ENCODE measurements around the gene SLC7A1.

Gene SLC7A1

DNA sequence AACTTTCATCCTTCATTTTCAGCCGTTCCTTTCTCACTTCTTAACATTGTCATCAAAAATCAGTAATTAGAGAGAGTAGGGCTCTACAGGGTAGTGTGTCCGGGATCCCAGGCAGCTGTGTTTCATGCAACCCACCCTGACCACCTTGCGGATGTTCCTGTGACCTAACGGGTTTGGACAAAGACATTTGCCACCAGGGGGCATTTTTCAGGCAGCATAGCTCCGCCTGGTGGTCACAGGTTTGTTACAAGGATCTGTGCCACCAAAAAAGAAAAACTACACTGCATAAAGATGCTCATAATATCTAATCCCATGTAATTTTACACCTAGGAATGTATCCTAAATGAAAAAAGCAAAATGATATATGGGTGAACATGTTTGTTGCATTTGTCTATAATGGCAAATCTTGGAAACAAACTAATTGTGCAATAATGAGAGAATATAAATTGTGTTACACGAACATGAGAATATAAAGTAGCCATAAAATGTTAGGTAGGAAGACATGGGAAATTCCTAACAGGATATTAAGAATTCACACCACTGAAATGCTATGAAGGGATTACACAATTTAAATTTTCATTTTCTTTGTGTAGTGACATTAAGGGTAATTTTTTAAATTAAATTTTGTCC is 123.0 kb downstream of the SLC7A1 start:
- Histone ChIP-seq H3K9me3 (ENCODE audit: control insufficient read depth, low read length) (no peaks in the 10 kb centered on the region), H3K4me1 (ENCODE audit: control insufficient read depth, insufficient read depth, low read length, poor library complexity, severe bottlenecking) (no peaks in the 10 kb centered on the region), H3K4me3 (ENCODE audit: insufficient read depth, low read depth, low read length, poor library complexity, severe bottlenecking) (no peak overlapping the region), H3K36me3 (ENCODE audit: control insufficient read depth, insufficient read depth, low read length) (no peaks in the 10 kb centered on the region), H3K27me3 (replicated peaks; ENCODE audit: control insufficient read depth, insufficient read depth, low read length, poor library complexity, severe bottlenecking) (no peaks in the 10 kb centered on the region), H3K27ac (ENCODE audit: insufficient read depth, low read length, poor library complexity, severe bottlenecking) (no peak overlapping the region)
- peak in 1 of 3 donors; percentile 11 for DNase-seq

DNA sequence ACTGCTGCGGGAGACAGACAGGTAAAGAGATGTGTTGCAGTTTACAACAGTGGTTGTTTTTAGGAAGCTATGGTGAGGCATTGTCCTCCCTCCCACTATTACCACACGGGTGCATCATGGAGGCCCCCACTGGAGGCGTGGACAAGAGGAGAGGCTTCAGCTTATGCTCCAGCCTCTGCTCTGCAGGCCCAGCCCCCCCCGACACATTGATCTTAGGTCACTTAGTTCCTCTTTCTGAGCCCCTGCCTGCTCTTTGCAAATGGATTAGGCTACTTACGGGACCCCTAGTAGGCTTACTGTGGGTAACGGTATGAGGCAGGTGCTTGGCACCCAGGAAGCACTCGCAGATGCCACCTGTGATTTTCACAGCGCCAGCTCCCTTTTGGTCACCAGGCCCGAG is 123.9 kb downstream of the SLC7A1 start:
- no peaks in the 10 kb centered on the region for H3K36me3 ChIP-seq (ENCODE audit: control insufficient read depth, insufficient read depth, low read length)
- no peaks in the 10 kb centered on the region for H3K27me3 ChIP-seq (replicated peaks; ENCODE audit: control insufficient read depth, insufficient read depth, low read length, poor library complexity, severe bottlenecking)
- no peak for DNase-seq
- H3K4me3 ChIP-seq (ENCODE audit: insufficient read depth, low read depth, low read length, poor library complexity, severe bottlenecking): no peak overlapping the region
- no peak overlapping the region for H3K27ac ChIP-seq (ENCODE audit: insufficient read depth, low read length, poor library complexity, severe bottlenecking)
- no peaks in the 10 kb centered on the region for H3K9me3 ChIP-seq (ENCODE audit: control insufficient read depth, low read length)
- H3K4me1 ChIP-seq (ENCODE audit: control insufficient read depth, insufficient read depth, low read length, poor library complexity, severe bottlenecking): no peaks in the 10 kb centered on the region

DNA sequence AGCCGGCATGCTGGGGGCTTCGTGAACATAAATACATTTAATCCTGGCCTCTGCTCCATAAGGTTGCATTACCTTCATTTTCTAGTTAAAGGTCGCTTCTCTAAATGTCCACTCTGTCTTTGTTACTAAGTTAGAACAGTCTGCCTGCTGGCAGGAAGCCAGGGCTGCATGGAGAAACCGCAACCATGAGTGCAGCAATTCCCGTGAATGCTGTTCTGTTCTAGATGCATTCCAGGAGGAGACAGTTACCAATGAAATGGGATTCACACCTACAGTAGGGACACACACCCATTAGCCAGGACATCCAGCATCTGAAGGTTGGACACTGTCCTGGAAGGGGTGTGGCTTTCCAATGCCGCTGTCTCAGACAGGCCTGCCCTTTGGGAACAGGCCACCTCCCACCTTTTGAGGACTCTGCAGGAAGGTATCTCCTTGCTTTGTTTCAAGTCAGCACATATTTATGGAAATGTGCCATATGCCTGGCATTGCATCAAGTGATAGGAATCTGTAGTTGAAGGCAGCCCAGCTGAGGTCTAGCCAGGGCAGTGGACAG is 129.7 kb downstream of the SLC7A1 start:
- no peak overlapping the region for H3K4me3 ChIP-seq (ENCODE audit: insufficient read depth, low read depth, low read length, poor library complexity, severe bottlenecking)
- no peak for DNase-seq
- H3K27ac ChIP-seq (ENCODE audit: insufficient read depth, low read length, poor library complexity, severe bottlenecking): no peak overlapping the region
- no peaks in the 10 kb centered on the region for H3K4me1 ChIP-seq (ENCODE audit: control insufficient read depth, insufficient read depth, low read length, poor library complexity, severe bottlenecking)
- no peaks in the 10 kb centered on the region for H3K9me3 ChIP-seq (ENCODE audit: control insufficient read depth, low read length)
- H3K27me3 ChIP-seq (replicated peaks; ENCODE audit: control insufficient read depth, insufficient read depth, low read length, poor library complexity, severe bottlenecking): no peaks in the 10 kb centered on the region
- H3K36me3 ChIP-seq (ENCODE audit: control insufficient read depth, insufficient read depth, low read length): no peaks in the 10 kb centered on the region

DNA sequence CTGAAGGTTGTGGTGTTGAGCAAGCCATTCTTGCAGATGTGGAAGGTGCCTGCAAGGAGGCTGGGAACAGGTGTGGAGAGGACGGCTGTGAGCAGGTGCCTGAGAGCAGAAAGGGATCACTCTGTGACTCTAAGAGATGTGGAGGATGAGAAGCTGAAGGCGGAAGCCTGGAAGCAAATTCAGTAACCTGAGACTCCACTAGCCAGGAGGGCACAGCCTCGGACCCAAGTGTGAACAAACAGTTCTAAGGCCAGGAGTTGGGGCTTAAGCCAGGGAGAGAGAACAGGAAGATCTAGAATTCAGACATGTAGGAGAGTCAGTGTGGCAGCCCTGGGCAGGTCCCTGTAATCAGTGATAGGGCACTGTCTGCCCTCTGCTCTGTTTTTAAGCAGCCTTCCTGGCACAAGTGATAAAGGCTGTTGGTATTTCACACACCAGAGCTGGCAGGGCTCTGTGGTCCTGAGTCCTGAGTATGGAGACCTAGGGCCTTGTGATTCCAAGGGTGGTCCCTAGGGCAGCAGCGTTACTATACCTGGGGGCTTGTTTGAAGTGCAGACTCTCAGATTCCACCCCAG is 131.3 kb downstream of the SLC7A1 start:
- no peaks in the 10 kb centered on the region for H3K4me1 ChIP-seq (ENCODE audit: control insufficient read depth, insufficient read depth, low read length, poor library complexity, severe bottlenecking)
- no peaks in the 10 kb centered on the region for H3K36me3 ChIP-seq (ENCODE audit: control insufficient read depth, insufficient read depth, low read length)
- H3K9me3 ChIP-seq (ENCODE audit: control insufficient read depth, low read length): no peaks in the 10 kb centered on the region
- H3K27me3 ChIP-seq (replicated peaks; ENCODE audit: control insufficient read depth, insufficient read depth, low read length, poor library complexity, severe bottlenecking): no peaks in the 10 kb centered on the region
- H3K27ac ChIP-seq (ENCODE audit: insufficient read depth, low read length, poor library complexity, severe bottlenecking): no peak overlapping the region
- DNase-seq: no peak
- H3K4me3 ChIP-seq (ENCODE audit: insufficient read depth, low read depth, low read length, poor library complexity, severe bottlenecking): no peak overlapping the region

DNA sequence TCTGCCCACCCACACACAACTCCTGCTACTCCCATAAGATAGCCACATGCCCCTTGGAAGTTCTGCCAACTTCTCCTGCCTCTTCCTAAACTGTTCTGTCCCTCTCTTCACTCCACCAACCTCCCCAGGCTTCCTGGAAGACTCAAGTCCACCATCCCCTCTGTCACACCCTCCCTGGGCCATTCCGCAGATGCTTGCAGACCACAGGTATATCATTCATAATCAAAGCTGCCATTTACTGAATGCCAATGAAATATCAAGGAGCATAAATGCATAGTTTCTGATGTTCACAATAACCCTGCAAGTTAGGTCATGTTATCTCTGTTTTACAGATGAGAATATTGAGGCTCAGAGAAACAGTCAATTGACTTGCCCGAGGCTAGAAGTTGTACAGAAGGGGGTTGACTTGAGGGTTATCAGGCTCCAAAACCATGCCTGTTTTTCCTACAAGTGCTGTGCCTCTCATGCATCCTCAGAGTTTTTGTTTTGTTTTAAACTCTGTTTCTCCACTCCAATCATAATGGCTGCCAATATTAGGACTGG is 135.6 kb downstream of the SLC7A1 start:
- Histone ChIP-seq H3K9me3 (ENCODE audit: control insufficient read depth, low read length) (no peaks in the 10 kb centered on the region), H3K27ac (ENCODE audit: insufficient read depth, low read length, poor library complexity, severe bottlenecking) (no peak overlapping the region)
- no peak for DNase-seq

More for the DNA sequence above, 135.6 kb downstream of the SLC7A1 start:
- no peaks in the 10 kb centered on the region for H3K4me1 ChIP-seq (ENCODE audit: control insufficient read depth, insufficient read depth, low read length, poor library complexity, severe bottlenecking)
- H3K36me3 ChIP-seq (ENCODE audit: control insufficient read depth, insufficient read depth, low read length): no peaks in the 10 kb centered on the region
- no peaks in the 10 kb centered on the region for H3K27me3 ChIP-seq (replicated peaks; ENCODE audit: control insufficient read depth, insufficient read depth, low read length, poor library complexity, severe bottlenecking)
- no peak overlapping the region for H3K4me3 ChIP-seq (ENCODE audit: insufficient read depth, low read depth, low read length, poor library complexity, severe bottlenecking)

All from effector memory CD4-positive, alpha-beta T cell (primary cell).